HG02571 (cell line): ENCODE measurements around the gene HUWE1.
"Not testable (repeated sequence)": the region's sequence is repeated elsewhere in the genome, so short reads cannot be mapped to it uniquely, and the experiment has no call there.

Experiments
- ATAC-seq: cut with Tn5 transposase; IDR thresholded peaks from one replicate; pipeline ENCODE4 v1.9.1; 2021; ENCODE audit warnings: mild to moderate bottlenecking, moderate library complexity; ENCODE audit not compliant: unreplicated experiment

HUWE1 gene

GRCh38 chrX:53531255-53531966 lies 155.1 kb downstream of the HUWE1 start:
- not testable (repeated sequence) for ATAC-seq

GRCh38 chrX:53526999-53527398 lies 159.5 kb downstream of the HUWE1 start:
- no peak for ATAC-seq

- ATAC-seq = no peak
These were observed 175.2 kb downstream of the HUWE1 start for GRCh38 chrX:53511322-53511721.

- ATAC-seq = not testable (repeated sequence)
These were observed 182.5 kb downstream of the HUWE1 start for GRCh38 chrX:53504035-53504434.

- no peak for ATAC-seq
These were observed 192.1 kb downstream of the HUWE1 start for GRCh38 chrX:53494436-53494835.

GRCh38 chrX:53486285-53486684 lies 200.2 kb downstream of the HUWE1 start:
- no peak for ATAC-seq

- no peak for ATAC-seq
These were observed 202.6 kb downstream of the HUWE1 start for GRCh38 chrX:53483838-53484405.

- no peak for ATAC-seq
These were observed 203.1 kb downstream of the HUWE1 start for GRCh38 chrX:53483416-53483815.
